Measurements from ENCODE around the gene CNOT3.
A peak's percentile ranks its signal among the peaks of the same experiment; 100 is the strongest.
"Not testable (repeated sequence)": the region's sequence is repeated elsewhere in the genome, so short reads cannot be mapped to it uniquely, and the experiment has no call there.

Gene CNOT3

GRCh38 chr19:54152267-54152666, 14.7 kb downstream of the CNOT3 start:
- no peak for FAIRE-seq

GRCh38 chr19:54152878-54153524, 15.4 kb downstream of the CNOT3 start:
- FAIRE-seq, result no peak

DNA sequence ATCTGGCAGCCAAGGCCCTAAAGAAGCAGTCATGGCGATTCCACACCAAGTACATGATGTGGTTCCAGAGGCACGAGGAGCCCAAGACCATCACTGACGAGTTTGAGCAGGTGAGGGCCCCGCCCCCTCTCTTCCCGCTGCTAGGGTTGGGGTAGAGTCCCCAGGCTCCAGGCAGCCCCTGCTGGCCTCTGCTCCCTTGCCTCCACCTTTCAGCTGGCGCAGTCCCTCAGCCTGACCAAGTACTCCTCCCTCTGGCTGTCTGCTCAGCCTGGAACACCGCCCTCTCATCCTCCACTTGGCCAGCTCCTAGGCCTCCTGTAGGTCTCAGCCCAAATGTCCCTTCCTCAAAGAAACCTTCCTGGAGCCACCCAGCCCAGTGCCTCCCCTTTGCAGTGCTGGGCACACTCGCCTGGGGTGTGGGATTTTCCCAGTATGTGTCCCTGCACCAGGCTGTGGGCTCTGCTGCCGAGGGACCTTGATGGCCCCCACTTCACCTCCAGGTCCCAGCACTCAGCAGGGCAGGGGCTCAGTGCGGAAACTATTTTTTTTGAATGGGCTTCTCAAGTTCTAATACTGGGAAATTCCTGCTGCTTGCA, 16.3 kb downstream of the CNOT3 start:
- no peak for FAIRE-seq

DNA sequence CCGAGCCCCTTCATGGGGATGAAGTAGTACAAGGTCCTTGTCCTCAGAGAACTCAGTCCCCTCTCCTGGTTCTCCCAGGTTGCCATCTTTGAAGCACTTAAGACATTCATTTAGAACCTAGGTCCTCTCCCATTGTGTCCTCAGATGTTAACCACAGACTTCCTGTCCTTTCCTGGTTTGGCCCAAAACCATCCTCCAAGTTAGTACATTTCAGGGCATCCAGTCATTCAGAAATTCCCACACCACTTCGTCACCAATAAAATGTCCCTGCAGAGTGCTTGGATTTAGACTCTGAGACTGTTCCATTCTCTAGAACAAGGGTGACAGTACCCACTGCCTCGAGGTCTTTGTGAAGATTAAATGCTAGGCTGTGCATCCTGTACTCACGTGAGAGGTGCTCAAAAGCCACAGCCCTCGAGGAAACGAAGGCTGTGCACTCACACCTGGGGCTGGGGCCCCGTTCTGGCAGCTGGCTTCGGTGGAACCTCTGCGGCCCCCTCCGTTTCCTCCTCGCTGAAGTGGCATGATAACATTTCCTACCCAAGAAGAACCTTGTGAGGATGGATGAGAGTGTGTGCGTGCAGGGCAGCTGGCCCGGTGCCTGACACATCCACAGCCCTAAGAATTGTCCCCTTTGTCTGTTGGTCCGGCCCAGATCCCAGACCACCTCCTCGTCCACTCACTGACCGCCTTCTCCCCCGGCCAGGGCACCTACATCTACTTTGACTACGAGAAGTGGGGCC, 17.2 kb downstream of the CNOT3 start:
- no peak for FAIRE-seq

GRCh38 chr19:54155694-54156093, 18.1 kb downstream of the CNOT3 start:
- no peak for FAIRE-seq

GRCh38 chr19:54156490-54156889, 18.9 kb downstream of the CNOT3 start:
- FAIRE-seq, result no peak

DNA sequence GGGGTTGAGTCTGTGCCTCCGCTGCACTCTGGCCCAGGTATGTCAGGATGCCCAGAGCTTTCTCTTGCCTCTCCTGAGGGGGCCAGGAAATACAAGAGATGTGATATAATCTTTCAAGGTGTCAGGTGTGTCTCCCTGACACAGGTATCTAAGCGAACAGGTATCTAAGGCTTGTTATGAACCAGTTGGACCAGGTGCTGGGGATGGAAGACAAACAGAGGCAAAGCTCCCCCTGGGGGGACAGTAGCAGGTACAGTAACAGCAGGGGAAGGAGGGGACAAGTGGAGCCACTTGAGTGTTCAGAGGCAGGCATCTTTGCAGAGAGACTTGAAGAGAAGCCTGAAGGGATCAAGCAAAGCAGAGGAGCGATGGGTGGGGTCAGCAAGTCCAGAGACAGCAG, 19.4 kb downstream of the CNOT3 start:
- FAIRE-seq, result no peak

- no peak for FAIRE-seq
These were observed 21.3 kb downstream of the CNOT3 start for GRCh38 chr19:54158812-54159351.

DNA sequence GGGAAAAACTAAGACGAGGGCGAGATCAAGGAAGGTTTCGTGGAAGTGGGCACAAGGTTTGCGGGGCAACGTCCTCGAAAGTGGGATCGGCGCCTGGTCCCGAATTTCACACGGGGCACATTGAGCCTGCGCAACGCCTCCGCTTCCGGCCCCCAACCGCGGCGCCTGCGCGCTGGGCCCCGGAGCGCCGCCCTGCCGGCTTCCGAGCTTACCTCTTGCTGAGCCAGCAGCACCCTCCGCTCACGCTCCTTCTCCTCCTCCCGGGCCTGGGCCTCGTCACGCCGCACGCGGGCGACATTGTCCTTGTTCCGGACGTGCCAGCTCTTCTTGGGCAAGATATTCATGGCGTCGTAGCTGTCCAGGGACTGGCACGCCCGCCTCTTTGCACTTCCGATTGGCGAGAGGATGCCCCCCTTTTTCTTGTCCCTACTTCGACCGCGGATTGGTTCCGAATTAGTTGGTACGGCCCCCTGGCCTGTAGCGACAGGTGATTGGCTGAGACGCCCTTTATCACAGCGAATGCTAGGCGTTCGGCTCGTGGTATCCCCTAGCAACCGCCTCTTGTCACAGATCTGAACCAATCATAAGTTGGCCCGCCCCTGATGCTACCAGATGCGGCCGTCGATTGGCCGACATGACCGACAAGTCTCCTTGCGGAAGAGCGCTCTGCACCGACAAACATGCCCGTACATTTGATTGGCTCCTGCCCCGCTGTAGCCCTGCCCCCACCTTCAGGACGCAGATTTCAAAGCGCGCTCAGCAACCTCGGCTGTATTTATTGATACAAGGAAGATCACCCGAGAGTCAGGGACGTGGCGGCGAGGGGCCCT, 22.0 kb downstream of the CNOT3 start, which contains the start of gene LENG1:
Gene LENG1 (minus strand): TSS at position 370 of the 830 bp plus-strand sequence. CDS start 26 bp downstream, at position 344.
- peak; percentile 100 for FAIRE-seq

- FAIRE-seq, result no peak
These were observed 22.7 kb downstream of the CNOT3 start for GRCh38 chr19:54160182-54160811.

GRCh38 chr19:54160854-54161253, 23.3 kb downstream of the CNOT3 start:
- no peak for FAIRE-seq

- FAIRE-seq, result no peak
These were observed 24.8 kb downstream of the CNOT3 start for GRCh38 chr19:54162241-54162805.

- no peak for FAIRE-seq
These were observed 25.3 kb downstream of the CNOT3 start for GRCh38 chr19:54162884-54163283.

DNA sequence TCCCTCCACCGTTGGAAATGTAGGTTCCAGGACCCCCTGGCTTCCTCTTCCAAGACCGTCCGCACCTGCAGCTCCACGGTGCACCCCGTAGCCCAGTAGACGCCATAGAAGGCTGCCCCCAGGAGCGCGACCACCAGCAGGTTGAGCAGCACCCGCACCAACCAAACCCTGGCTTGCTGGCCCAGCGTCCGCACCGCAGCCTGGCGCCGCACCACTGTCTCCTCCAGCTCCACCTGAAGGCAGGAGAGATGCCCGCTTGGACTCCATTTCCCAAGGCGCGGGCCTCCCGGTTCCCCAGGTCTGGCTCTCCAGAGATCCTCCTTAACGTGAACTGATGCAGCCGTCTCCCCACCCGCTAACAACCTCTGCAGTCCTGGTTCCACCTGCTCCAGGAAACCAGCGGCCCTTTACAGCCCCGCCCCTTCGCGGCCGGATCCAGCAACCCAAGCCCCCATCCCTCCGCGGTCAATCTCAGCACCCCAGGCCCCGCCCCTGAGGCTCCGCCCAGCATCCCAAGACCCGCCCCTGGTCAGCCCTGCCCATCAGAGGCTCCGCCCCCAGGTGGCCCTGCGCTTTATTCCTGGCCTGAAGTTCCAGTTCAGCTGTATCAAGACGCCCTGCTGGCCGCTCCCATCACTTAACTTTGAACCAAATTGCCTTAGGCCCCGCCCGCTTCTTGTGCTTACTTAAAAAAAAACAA, 27.0 kb downstream of the CNOT3 start:
- no peak for FAIRE-seq

- no peak for FAIRE-seq
These were observed 27.7 kb downstream of the CNOT3 start for GRCh38 chr19:54165222-54165621.

DNA sequence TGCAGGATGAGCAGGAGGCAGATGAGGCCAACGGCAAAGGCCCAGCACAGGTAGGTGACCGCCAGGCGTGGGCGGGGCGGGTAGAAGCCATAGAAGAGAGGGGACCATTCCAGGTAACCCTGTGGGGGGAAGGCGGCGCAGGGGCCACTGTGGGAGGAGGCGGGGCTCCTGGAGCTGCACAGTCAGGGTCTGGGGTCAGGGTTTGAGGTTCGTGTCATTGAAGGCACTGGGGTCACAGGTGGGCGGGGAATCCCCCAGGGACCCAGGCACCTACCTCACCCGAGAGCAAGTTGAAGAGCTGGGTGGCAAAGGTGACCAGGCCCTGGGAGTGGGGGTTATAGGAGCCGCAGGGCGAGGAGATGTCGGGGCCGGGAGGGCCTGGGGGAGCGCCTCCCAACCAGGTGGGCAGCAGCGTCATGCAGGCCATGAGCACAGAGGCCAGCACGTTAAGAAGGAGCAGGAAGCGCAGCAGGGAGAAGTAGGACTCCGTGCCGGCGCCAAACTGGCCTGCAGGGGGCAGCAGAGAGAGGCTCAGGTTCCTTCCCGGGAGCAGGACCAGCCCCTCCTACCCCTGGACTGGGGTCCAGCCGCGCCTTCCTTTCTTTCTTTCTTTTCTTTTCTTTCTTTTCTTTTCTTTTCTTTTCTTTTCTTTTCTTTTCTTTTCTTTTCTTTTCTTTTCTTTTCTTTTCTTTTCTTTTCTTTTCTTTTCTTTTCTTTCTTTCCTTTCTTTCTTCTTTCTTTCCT, 30.8 kb downstream of the CNOT3 start:
- peak; percentile 85 for FAIRE-seq

DNA sequence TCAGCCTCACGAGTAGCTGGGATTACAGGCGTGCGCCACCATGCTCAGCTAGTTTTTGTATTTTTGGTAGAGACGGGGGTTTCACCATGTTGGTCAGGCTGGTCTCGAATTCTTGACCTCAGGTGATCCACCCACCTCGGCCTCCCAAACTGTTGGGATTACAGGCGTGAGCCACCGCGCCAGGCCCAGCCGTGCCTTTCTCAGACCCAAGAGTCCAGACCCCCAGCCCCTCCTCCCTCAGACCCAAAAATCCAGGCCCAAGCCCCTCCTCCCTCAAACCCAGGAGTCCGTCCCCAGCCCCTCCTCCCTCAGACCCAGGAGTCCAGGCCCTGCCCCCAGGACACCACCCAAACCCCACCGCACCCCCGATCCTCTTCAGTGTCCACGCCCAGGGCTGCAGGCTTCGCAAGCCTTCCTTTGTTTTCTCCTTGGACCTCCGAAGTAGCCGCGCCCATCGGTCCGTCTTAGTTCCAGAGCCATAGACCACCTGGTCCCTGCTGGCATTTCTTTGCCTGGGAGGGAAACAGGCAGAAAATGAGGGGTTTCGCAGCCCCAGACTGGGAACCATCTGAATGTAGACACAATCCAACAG, 31.7 kb downstream of the CNOT3 start:
- no peak for FAIRE-seq

GRCh38 chr19:54171736-54172431, 34.3 kb downstream of the CNOT3 start:
- not testable (repeated sequence) for FAIRE-seq
